GM12878 (cell line): ENCODE measurements around the gene CSRNP2. TPM values are rescaled to one million over a fixed set of nuclear protein-coding genes. Genes with fewer than 3 reads are reported as not detected.
A peak's percentile ranks its signal among the peaks of the same experiment; 100 is the strongest.

Experiments
- ASH2L ChIP-seq: fragments of 300-600, 200-600 bp; sonication (generic); IDR thresholded peaks from 2 replicates; pipeline ENCODE4 v1.6.1; 2017; ENCODE audit warnings: low read depth, mild to moderate bottlenecking, borderline replicate concordance
- ATF7 ChIP-seq: fragments of 450-650 bp; IDR thresholded peaks from 2 replicates; pipeline ENCODE4 v1.6.1; 2016; ENCODE audit warnings: low read depth, mild to moderate bottlenecking
- BACH1 ChIP-seq: fragments of 450-650 bp; IDR thresholded peaks from 2 replicates; pipeline ENCODE4 v1.6.1; 2017; ENCODE audit warnings: mild to moderate bottlenecking, borderline replicate concordance
- BCL3 ChIP-seq: IDR thresholded peaks from 2 replicates; pipeline ENCODE4 v1.6.1; 2011; ENCODE audit warnings: borderline replicate concordance, low read depth, mild to moderate bottlenecking, moderate library complexity, low read length; ENCODE audit not compliant: insufficient read depth, poor library complexity, severe bottlenecking
- CBX3 ChIP-seq: fragments of 200-600 bp; sonication (generic); IDR thresholded peaks from 2 replicates; pipeline ENCODE4 v1.6.1; 2016; ENCODE audit warnings: low read depth, borderline replicate concordance
- CEBPB ChIP-seq, 2 experiments: fragments of 150-350 bp in 1 of 2; IDR thresholded peaks; 2 replicates each; pipeline ENCODE4 v1.6.1; 2012 to 2014; ENCODE audit warnings: low read depth in 2 of 2, low read length in 2 of 2, borderline replicate concordance in 1 of 2, inconsistent platforms in 1 of 2
- CHD1 ChIP-seq: IDR thresholded peaks from 2 replicates; pipeline ENCODE4 v1.6.1; 2012; ENCODE audit warnings: low read depth, low read length, improper control_type of control experiment
- CHD4 ChIP-seq: fragments of 200-600 bp; sonication (generic); IDR thresholded peaks from 2 replicates; pipeline ENCODE4 v1.6.1; 2016; ENCODE audit warnings: mild to moderate bottlenecking
- CREB1 ChIP-seq: IDR thresholded peaks from 2 replicates; pipeline ENCODE4 v1.6.1; 2012; ENCODE audit warnings: low read depth, mild to moderate bottlenecking, inconsistent platforms
- MEF2A ChIP-seq: IDR thresholded peaks from 2 replicates; pipeline ENCODE4 v1.6.1; 2011; ENCODE audit warnings: low read depth, mild to moderate bottlenecking, low read length, moderate library complexity; ENCODE audit not compliant: insufficient read depth
- MEF2B ChIP-seq: fragments of 450-650 bp; IDR thresholded peaks from 2 replicates; pipeline ENCODE4 v1.6.1; 2018; ENCODE audit warnings: mild to moderate bottlenecking, moderate library complexity; ENCODE audit not compliant: partially characterized antibody, poor library complexity, severe bottlenecking
- MYC ChIP-seq: IDR thresholded peaks from 2 replicates; pipeline ENCODE4 v1.6.1; 2011; ENCODE audit warnings: mild to moderate bottlenecking, low read length, moderate library complexity, inconsistent platforms; ENCODE audit not compliant: insufficient read depth, insufficient replicate concordance, insufficient read length, severe bottlenecking
- NR2C2 ChIP-seq: IDR thresholded peaks from 2 replicates; pipeline ENCODE4 v1.6.1; 2011; ENCODE audit warnings: borderline replicate concordance, low read depth; ENCODE audit not compliant: control insufficient read depth, insufficient read length
- RCOR1 ChIP-seq: conservative IDR thresholded peaks from 2 replicates; pipeline ENCODE4 v1.6.1; 2012; ENCODE audit warnings: low read depth, low read length, improper control_type of control experiment
- REST ChIP-seq: IDR thresholded peaks from 2 replicates; pipeline ENCODE4 v1.6.1; 2012; ENCODE audit warnings: mild to moderate bottlenecking, low read depth, low read length
- SIX5 ChIP-seq: IDR thresholded peaks from 2 replicates; pipeline ENCODE4 v1.6.1; 2011; ENCODE audit warnings: mild to moderate bottlenecking, low read depth, low read length, moderate library complexity; ENCODE audit not compliant: severe bottlenecking
- TARDBP ChIP-seq: IDR thresholded peaks from 2 replicates; pipeline ENCODE4 v1.6.1; 2016; ENCODE audit warnings: borderline replicate concordance
- ZSCAN29 ChIP-seq: fragments of 450-650 bp; IDR thresholded peaks from 2 replicates; pipeline ENCODE4 v1.6.1; 2017; ENCODE audit warnings: mild to moderate bottlenecking, moderate library complexity
- polyA plus RNA-seq, 11 experiments: library from polyadenylated mRNA; depleted of rRNA in 4 of 11; unstranded in 6 of 11; stranded (reverse) in 5 of 11; fragments of >200 nt; fragmentation: Nextera tagmentation in 4 of 11; fragmentation: Illumina TruSeq in 1 of 11; extraction: Ambion mirVana in 4 of 11; extraction: Trizol in 1 of 11; gene quantifications; 1 replicate in 1 of 11; 2 replicates in 10 of 11; pipeline versions ENCODE4 v1.2.1 to v1.2.3, GENCODE V29; 2011 to 2016; ENCODE audit warnings: inconsistent platforms in 2 of 11, missing spikeins in 2 of 11, low read depth in 1 of 11
- total RNA-seq, 4 experiments: library from RNA; depleted of rRNA in 3 of 4; stranded (reverse); fragments of >200 nt in 3 of 4; fragmentation: Illumina TruSeq in 1 of 4; extraction: Trizol in 1 of 4; gene quantifications; 2 replicates each; pipeline versions ENCODE4 v1.2.1 to v1.2.3, GENCODE V29; 2013 to 2021
- TF ChIP-seq, protein P1 (sequence below): fragments of 450-650 bp; IDR thresholded peaks from 2 replicates; pipeline ENCODE4 v1.6.1; 2016; ENCODE audit warnings: mild to moderate bottlenecking, moderate library complexity, borderline replicate concordance

Gene CSRNP2
- total and polyA plus RNA-seq, 10 of the 15 experiments (the other 5 are each of a cell fraction or from before 2014, with no cell fraction given) = 1.2 to 12.1 (median 6.3) TPM

- TF ChIP-seq REST (peak; percentile 66), CEBPB (IDR thresholded peaks at IDR 0.05; ENCODE audit: borderline replicate concordance in 1 of 2, low read depth in 2 of 2, low read length in 2 of 2) (no peak), ASH2L (0 out of 2 replicates have a peak, but pooled peaks have one; percentile 37), RCOR1 (no peak), BCL3 (no peak), NR2C2 (no peak), SIX5 (peak; percentile 3), CHD4 (no peak), TARDBP (no peak), MEF2B (peak; percentile 84), CHD1 (no peak), ATF7 (0 out of 2 replicates have a peak, but pooled peaks have one; percentile 12), CREB1 (peak; percentile 40; the same call in 1 of the 2 replicates), MYC (peak; percentile 34), MEF2A (no peak), BACH1 (no peak), ZSCAN29 (no peak), CBX3 (no peak)
- TF ChIP-seq, protein P1, sequence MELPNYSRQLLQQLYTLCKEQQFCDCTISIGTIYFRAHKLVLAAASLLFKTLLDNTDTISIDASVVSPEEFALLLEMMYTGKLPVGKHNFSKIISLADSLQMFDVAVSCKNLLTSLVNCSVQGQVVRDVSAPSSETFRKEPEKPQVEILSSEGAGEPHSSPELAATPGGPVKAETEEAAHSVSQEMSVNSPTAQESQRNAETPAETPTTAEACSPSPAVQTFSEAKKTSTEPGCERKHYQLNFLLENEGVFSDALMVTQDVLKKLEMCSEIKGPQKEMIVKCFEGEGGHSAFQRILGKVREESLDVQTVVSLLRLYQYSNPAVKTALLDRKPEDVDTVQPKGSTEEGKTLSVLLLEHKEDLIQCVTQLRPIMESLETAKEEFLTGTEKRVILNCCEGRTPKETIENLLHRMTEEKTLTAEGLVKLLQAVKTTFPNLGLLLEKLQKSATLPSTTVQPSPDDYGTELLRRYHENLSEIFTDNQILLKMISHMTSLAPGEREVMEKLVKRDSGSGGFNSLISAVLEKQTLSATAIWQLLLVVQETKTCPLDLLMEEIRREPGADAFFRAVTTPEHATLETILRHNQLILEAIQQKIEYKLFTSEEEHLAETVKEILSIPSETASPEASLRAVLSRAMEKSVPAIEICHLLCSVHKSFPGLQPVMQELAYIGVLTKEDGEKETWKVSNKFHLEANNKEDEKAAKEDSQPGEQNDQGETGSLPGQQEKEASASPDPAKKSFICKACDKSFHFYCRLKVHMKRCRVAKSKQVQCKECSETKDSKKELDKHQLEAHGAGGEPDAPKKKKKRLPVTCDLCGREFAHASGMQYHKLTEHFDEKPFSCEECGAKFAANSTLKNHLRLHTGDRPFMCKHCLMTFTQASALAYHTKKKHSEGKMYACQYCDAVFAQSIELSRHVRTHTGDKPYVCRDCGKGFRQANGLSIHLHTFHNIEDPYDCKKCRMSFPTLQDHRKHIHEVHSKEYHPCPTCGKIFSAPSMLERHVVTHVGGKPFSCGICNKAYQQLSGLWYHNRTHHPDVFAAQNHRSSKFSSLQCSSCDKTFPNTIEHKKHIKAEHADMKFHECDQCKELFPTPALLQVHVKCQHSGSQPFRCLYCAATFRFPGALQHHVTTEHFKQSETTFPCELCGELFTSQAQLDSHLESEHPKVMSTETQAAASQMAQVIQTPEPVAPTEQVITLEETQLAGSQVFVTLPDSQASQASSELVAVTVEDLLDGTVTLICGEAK = peak; percentile 87; the same call in 1 of the 2 replicates
These were observed 35.5 kb downstream of the CSRNP2 start, which contains the start of gene LETMD1 (continued) for GRCh38 chr12:51047655-51048540.
